Islet of Langerhans (tissue), 1 donor: Measurements from ENCODE around the gene SATB1.
"Not testable (repeated sequence)": the region's sequence is repeated elsewhere in the genome, so short reads cannot be mapped to it uniquely, and the experiment has no call there.

Source experiments
- FAIRE-seq: peaks from one replicate; lab custom pipeline; 2011; peaks lifted over from hg19 to GRCh38; lab: Jason Lieb, UNC

SATB1 gene

DNA sequence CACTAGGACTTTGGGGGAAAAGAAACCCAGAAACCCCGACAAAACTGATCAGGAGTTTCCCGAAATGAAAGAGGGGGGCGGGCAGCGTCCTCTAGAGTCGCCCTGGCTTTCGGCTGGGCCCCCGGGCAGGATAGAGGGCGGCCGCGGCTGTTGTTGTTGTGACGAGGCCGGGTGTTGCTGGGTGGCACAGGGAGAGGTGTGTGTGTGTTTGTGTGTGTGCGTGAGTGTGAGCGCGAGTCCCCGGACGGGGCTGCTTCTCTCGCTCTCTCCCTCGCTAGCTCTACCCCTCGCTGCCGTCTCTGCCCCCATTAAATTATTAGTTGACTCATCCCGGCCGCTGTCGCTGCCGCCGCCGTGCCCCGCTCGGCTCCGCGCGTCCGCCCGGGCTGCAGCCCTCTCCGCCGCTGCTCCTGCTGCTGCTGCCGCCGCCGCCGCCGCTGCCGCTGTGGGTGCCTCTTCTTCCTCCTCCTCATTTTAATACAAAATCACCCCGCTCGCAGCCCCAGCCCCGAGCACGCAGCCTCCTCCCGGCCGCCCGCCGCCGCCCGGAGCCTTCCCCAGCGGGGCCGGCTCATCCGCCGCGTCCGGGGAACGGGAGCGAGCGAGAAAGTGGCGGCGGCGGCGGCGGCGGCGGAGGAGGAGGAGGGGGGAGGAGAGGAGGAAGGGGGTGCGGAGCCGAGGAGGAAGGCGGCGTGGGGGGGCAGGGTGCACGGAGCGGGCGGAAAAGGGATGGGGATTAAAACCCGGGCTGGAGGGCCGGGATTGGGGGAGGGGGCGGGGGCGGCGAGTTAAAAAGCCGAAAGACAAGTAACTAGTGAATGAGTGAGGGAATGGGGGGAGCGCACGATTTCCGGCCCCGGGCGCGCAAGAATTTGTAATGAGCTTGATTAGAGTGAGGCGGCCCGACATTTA, at the start of gene SATB1:
SATB1 (minus strand) TSS at position 611 of the 912 bp plus-strand sequence. CDS start 4,372 bp downstream, outside the sequence.
- no peak for FAIRE-seq

DNA sequence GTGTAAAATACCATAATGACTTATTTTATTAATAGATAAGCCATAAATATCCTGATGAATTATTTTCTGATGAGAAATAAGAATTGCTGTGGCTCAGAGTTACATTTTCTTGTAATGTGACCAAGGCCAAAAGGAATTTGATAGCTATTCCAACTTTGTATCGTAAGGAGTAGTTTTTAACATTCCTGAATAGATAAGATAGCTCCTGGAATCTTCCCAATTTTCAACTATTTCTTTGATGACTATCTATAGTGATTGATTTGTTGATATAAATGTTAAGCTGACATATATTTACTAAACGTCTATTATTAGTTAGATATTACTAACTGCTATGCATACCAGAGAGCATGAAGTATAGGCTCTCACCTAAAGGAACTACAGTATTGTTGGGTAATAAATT, 49.1 kb upstream of the SATB1 start:
- FAIRE-seq = no peak

- no peak for FAIRE-seq
Observed at GRCh38 chr3:18469775-18470174, 44.6 kb upstream of the SATB1 start.

- FAIRE-seq = no peak
Observed at GRCh38 chr3:18466136-18466535, 41.0 kb upstream of the SATB1 start.

DNA sequence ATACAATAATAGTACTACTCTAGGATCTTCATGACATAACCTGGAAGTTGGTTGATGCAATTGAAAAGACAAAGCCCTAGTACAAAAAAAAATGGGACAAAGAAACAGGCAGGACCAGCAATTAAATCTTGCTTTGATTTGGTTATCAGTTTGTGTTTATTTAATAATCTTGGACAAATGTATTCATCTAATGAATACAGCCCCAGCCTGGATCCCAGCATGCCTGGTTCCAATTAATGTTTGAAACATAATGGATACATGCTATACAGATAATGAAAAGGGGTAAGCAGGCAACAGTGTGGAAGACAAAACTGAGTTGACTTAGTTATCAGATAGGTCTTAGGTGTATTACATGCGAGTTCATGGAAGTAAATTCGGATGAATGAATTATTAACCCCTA, 29.6 kb upstream of the SATB1 start:
- no peak for FAIRE-seq

DNA sequence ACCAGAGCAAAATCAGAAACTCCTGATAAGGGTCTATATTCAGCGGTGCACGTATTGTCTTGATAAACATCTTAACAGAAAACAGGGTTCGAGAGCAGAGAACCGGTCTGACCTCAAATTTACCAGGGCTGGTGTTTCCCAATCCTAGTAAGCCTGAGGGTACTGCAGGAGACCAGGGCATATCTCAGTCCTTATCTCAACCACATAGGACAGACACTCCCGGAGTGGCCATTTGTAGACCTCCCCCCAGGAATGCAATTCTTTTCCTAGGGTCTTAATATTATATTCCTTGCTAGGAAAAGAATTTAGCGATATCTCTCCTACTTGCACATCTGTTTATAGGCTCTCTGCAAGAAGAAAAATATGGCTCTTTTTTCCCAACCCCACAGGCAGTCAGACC, 24.5 kb upstream of the SATB1 start:
- FAIRE-seq = not testable (repeated sequence)

DNA sequence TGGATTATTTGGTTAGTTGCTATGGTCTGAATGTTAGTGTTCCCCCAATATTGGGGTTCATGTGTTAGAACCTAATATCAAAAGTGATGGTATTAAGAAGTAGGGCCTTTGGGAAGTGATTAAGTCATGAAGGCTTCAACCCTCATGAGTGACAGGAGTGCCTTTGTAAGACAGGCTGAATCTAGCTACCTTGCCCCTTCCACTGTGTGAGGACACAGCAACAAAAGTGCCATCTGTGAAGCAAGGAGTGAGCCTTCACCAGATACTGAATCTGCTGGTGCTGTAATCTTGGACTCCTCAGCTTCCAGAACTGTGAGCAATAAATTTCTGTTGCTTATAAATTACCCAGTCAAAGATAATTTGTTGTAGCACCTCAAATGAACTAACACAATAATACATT, 22.6 kb upstream of the SATB1 start:
- FAIRE-seq = no peak

- FAIRE-seq = peak; percentile 76
Observed at GRCh38 chr3:18446149-18446825, 21.1 kb upstream of the SATB1 start.

GRCh38 chr3:18445401-18446148, 20.4 kb upstream of the SATB1 start:
- FAIRE-seq = no peak

- no peak for FAIRE-seq
Observed at GRCh38 chr3:18444595-18445400, 19.7 kb upstream of the SATB1 start.

DNA sequence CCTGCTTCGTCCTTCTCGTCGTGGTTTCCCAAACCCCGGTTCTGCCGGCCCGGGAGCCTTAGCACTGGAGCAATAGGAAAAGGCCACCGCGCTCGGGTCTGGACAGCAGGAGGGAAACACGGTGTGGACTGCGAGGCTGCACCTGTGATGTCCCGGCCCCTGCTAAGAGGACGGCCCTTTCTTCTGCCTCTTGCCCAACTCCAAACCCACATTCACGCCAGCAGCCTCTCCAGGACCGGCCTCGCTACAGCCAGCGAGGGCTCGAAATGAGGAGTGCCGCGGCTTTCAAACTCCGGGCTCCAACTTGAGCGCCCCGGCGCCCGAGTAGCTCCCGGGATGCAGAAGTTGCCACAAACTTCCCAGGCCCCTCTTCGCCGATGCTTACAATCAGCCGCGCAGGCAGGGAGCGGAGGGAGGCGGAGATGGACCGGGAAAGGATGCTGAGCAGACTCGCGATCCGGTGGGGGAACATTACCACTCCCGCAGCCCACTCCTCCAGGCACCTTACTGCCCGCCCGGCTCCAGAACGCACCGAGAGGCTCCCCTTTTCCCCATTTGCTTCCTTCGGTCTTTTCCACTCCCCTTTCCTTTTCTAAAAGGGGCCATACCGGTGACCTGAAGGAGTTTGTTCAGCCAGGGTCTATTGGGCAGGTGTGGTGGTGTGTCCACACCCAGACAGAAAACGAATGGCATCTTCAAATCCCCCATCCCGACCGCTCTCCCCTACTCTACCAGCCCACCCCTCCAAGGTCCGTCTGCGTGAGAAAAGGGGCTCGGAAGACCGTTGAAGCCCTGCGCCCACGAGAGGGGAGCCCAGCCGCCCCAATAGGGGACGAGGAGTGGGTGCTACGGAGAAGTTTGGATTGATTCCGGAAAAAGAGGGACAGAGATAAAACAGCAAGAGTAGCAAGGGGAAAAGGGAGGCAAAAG, 18.8 kb upstream of the SATB1 start:
- no peak for FAIRE-seq

GRCh38 chr3:18442756-18443664, 17.9 kb upstream of the SATB1 start:
- no peak for FAIRE-seq

GRCh38 chr3:18441551-18441950, 16.4 kb upstream of the SATB1 start:
- no peak for FAIRE-seq

DNA sequence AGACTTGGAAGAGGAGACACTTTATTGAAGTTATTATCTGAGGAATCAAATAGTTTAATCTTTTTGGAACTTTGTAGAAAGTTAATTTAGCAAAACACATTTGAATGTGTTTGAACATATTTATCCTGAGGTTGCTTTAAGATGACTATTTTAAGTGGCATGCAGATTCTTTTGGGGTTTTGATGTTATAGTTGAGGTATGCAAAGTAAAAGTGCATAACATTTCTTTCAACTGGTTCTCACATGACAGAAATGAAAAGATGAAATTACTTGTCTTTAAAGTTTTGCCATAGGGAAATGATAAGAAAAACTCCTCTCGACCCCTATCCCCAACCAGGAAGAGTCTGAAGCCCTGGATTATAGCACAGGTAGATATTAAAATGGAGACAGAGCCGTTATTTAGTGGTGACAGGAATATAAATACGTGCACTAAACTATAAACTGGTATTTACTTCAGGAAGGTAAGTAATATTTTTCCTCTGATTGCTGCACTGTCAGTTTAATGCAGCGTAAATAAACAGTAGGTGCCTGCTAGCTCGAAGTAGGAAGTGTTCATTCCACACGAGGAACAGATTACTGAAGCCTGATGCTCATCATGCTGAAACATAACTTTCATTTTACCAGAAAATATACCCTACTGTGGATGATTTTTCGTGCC, 15.1 kb upstream of the SATB1 start:
- peak; percentile 94 for FAIRE-seq

DNA sequence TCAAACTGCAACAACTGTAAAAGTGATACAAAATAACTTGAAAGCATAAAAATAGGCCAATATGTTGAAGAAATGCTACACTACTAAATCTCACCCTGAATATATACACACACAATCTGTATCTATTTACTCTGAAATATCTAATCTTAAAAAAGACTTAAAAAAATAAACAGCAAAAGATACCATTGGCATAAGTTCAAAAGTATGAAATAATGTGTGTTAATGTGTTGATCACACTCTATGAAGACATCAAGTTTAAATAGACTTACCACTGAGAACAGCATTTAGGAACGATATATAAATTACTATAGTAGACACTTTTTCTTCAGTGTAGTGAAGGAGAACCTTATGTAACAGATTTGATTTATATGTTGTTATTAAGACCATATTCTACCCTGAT, 14.1 kb upstream of the SATB1 start:
- FAIRE-seq = no peak

- FAIRE-seq = no peak
Observed at GRCh38 chr3:18438586-18438985, 13.4 kb upstream of the SATB1 start.

DNA sequence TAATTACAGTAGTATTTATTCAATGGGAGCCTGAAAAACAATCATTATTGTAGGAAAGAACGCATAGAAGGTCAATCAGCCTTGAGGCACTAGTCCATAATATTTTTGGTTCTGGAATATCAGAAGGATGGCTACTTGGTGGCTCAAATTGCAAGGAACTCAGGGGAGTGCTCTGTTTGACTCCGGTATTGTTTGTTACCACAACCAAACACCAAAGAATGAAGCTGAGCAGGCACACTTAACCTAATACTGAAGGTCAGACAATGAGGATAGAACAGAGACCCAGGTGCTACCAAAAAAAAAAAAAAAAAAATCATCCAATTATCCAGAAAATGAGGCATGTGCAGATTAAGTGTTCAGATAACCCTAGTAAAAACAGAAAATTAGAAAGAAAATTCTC, 11.1 kb upstream of the SATB1 start:
- no peak for FAIRE-seq

- FAIRE-seq = no peak
Observed at GRCh38 chr3:18434711-18435110, 9.6 kb upstream of the SATB1 start.

GRCh38 chr3:18432752-18433151, 7.6 kb upstream of the SATB1 start:
- FAIRE-seq = no peak
